Measurements from ENCODE around the gene HK2. TPM values are rescaled to one million over a fixed set of nuclear protein-coding genes. Genes with fewer than 3 reads are reported as not detected.
A peak's percentile ranks its signal among the peaks of the same experiment; 100 is the strongest.

HK2 gene
- total RNA-seq, 2 donors from 2014 or later, result 162 to 396 TPM

GRCh38 chr2:74873012-74873665, 39.2 kb downstream of the HK2 start:
- Histone ChIP-seq H3K4me3 (no peak overlapping the region), H3K27ac (no peak overlapping the region), H3K36me3 (peaks cover 27% of the 10 kb centered on the region), H3K9ac (ENCODE audit: low read depth in 2 of 2, low read length in 2 of 2) (no peak overlapping the region), H3K9me3 (no peaks in the 10 kb centered on the region), H3K4me1 (peaks cover 14% of the 10 kb centered on the region), H3K27me3 (no peaks in the 10 kb centered on the region)
- TF ChIP-seq CTCF (IDR thresholded peaks at IDR 0.05), result no peak
- intact Hi-C loops (cut with DNase I), result loop anchor here (10.0 kb wide), 1 partner anchor 388 kb away; the partner anchor contains the start of genes CCDC142 and TTC31
- no peak for DNase-seq

GRCh38 chr2:74873678-74874640, 40.0 kb downstream of the HK2 start:
- no peak for DNase-seq
- Histone ChIP-seq H3K9ac (ENCODE audit: low read depth in 2 of 2, low read length in 2 of 2) (no peak overlapping the region), H3K9me3 (no peaks in the 10 kb centered on the region), H3K27me3 (no peaks in the 10 kb centered on the region), H3K4me1 (peaks cover 10% of the 10 kb centered on the region), H3K4me3 (no peak overlapping the region), H3K27ac (peak overlapping the region; percentile 6), H3K36me3 (peaks cover 34% of the 10 kb centered on the region)
- no peak for TF ChIP-seq CTCF (IDR thresholded peaks at IDR 0.05)
- intact Hi-C loops (cut with DNase I), result loop anchor here (10.0 kb wide), 1 partner anchor 389 kb away; the partner anchor contains the start of genes CCDC142 and TTC31

GRCh38 chr2:74876081-74876886, 42.4 kb downstream of the HK2 start:
- peaks cover 40% of the 10 kb centered on the region for H3K36me3 ChIP-seq
- peak overlapping the region in 1 of 2 donors; percentile 21 for H3K9ac ChIP-seq (ENCODE audit: low read depth in 2 of 2, low read length in 2 of 2)
- TF ChIP-seq CTCF (IDR thresholded peaks at IDR 0.05), result peak; percentile 51
- no peaks in the 10 kb centered on the region for H3K9me3 ChIP-seq
- H3K27me3 ChIP-seq, result no peaks in the 10 kb centered on the region
- intact Hi-C loops (cut with DNase I), result loop anchor here (2.0 to 10.0 kb wide), 4 partner anchors 39 to 391 kb away; partner anchors contain the start of genes CCDC142 and TTC31
- peak; percentile 54 for DNase-seq
- H3K4me3 ChIP-seq, result no peak overlapping the region
- peaks cover 3% of the 10 kb centered on the region for H3K4me1 ChIP-seq
- peak overlapping the region; percentile 13 for H3K27ac ChIP-seq

GRCh38 chr2:74877376-74877775, 43.4 kb downstream of the HK2 start:
- no peaks in the 10 kb centered on the region for H3K27me3 ChIP-seq

More at GRCh38 chr2:74877376-74877775, 43.4 kb downstream of the HK2 start:
- peaks cover 45% of the 10 kb centered on the region for H3K36me3 ChIP-seq
- peaks cover 3% of the 10 kb centered on the region for H3K4me1 ChIP-seq
- TF ChIP-seq CTCF (IDR thresholded peaks at IDR 0.05), result no peak
- H3K9me3 ChIP-seq, result no peaks in the 10 kb centered on the region
- H3K9ac ChIP-seq (ENCODE audit: low read depth in 2 of 2, low read length in 2 of 2), result no peak overlapping the region
- no peak overlapping the region for H3K4me3 ChIP-seq
- no peak for DNase-seq
- no peak overlapping the region for H3K27ac ChIP-seq
- intact Hi-C loops (cut with DNase I), result loop anchor here (2.0 to 10.0 kb wide), 4 partner anchors 40 to 393 kb away; partner anchors contain the start of genes CCDC142 and TTC31

All from colonic mucosa (tissue), 4 donors.